Measurements from ENCODE around the gene PRIMPOL. TPM values are rescaled to one million over a fixed set of nuclear protein-coding genes. Genes with fewer than 3 reads are reported as not detected.

Gene PRIMPOL
- total RNA-seq, 2 donors from 2014 or later = 23.6 to 35.7 TPM

DNA sequence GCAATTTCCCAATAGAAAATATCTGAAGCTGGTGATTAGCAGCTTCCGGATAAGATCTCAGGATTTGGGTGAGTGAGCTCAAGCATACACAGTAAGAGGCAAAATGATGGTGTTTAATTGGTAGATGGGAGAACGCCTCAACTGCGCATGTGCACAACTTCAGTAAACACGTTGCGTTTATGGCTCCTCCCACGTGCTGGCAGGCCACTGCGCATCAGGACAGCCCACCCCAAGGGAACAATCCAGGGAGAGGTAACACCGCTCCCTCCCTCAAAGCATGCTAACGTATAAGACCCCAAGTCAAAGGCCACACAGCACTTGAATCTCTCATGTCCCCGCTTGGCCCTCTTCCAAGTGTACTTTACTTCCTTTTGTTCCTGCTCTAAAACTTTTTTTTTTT, 94.7 kb downstream of the PRIMPOL start:
- DNase-seq (ENCODE audit: low spot score) (no peak), ATAC-seq (ENCODE audit: insufficient number of reproducible peaks, low FRiP score, low read depth) (no peak)
- no peaks in the 10 kb centered on the region for H3K27me3 ChIP-seq (replicated peaks; ENCODE audit: insufficient read depth)
- no peak overlapping the region for H3K4me3 ChIP-seq
- H3K4me1 ChIP-seq (ENCODE audit: control insufficient read depth in 1 of 2, low read depth in 2 of 2) = peaks cover 7 to 28% of the 10 kb centered on the region in 2 donors
- no peak overlapping the region for H3K27ac ChIP-seq
- TF ChIP-seq, protein P1, sequence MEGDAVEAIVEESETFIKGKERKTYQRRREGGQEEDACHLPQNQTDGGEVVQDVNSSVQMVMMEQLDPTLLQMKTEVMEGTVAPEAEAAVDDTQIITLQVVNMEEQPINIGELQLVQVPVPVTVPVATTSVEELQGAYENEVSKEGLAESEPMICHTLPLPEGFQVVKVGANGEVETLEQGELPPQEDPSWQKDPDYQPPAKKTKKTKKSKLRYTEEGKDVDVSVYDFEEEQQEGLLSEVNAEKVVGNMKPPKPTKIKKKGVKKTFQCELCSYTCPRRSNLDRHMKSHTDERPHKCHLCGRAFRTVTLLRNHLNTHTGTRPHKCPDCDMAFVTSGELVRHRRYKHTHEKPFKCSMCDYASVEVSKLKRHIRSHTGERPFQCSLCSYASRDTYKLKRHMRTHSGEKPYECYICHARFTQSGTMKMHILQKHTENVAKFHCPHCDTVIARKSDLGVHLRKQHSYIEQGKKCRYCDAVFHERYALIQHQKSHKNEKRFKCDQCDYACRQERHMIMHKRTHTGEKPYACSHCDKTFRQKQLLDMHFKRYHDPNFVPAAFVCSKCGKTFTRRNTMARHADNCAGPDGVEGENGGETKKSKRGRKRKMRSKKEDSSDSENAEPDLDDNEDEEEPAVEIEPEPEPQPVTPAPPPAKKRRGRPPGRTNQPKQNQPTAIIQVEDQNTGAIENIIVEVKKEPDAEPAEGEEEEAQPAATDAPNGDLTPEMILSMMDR (IDR thresholded peaks at IDR 0.05) = no peak
- H3K9me3 ChIP-seq = no peaks in the 10 kb centered on the region
- H3K36me3 ChIP-seq = no peaks in the 10 kb centered on the region

Other genes starting within 250 kb of the PRIMPOL start
- gene IRF2, start 175.2 kb upstream of the PRIMPOL start, total RNA-seq = 10 to 100 TPM; 35.3 to 68.0 TPM
- 10 to 100 TPM; 11.4 to 17.5 TPM for gene CASP3, start 291 bp upstream of the PRIMPOL start, total RNA-seq
- 1 to 10 TPM; 1.4 to 2.0 TPM for gene CENPU, start 84.4 kb downstream of the PRIMPOL start, total RNA-seq
- 100 to 1,000 TPM in 1 of 2 donors, 10 to 100 TPM in 1; 90.4 to 155 TPM for gene ACSL1, start 176.2 kb downstream of the PRIMPOL start, total RNA-seq

All from thoracic aorta (tissue), 2 donors.